ENCODE results near the gene FNIP1. TPM values are rescaled to one million over a fixed set of nuclear protein-coding genes. Genes with fewer than 3 reads are reported as not detected.

Gene FNIP1
- total RNA-seq, 2 donors from 2014 or later: 19.9 to 25.6 TPM

DNA sequence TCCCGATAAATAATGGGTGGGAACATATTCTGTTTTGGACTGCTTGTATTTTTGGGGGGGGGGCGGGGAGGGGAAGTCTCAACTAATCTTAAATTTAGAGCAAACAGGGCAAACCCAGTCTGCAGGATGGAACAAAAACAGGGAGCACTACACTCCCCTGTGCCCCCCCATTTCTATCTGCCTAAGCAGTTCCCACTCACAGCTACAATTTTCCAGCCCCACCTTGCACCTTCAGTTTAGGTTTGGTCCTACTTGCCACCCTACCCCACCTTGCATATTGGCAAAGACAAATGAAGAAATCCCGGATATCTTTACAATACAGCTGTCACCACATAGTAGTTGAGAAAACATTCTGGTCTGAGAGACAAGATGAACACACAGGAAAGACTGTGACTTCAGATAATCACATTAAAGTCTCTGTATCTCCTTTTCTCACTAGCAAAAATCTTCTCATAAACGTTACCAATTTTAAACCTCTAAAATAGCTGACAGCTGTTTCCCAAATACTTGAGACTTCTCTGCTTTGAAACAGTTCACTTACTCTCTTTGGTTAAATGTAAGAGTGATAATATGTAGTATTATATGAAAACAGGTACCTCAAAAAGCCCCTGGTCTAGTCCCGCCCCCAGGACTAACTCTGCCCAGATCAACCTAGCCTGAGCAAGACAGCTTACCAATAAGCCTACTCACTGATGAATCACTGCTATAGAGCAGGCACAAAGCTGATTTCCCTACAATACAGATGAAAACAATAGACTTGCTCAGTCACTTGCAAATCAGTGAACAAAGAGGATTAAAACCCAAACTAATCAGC is 156.6 kb downstream of the FNIP1 start:
- 88 to 100% methylated on average over 1 to 4 of the region's 5 CpGs for WGBS, 2 experiments (ENCODE audit: insufficient coverage in 1 of 2, insufficient read length in 1 of 2)

GRCh38 chr5:131639148-131639547 is 157.7 kb downstream of the FNIP1 start:
- no peak overlapping the region for H3K4me3 ChIP-seq (ENCODE audit: low read length)
- no peak for DNase-seq
- Mint-ChIP-seq H3K27ac (no peak overlapping the region), H3K4me1 (peaks cover 18% of the 10 kb centered on the region), H3K27me3 (ENCODE audit: insufficient read depth) (no peaks in the 10 kb centered on the region), H3K4me3 (no peak overlapping the region), H3K9me3 (no peaks in the 10 kb centered on the region), H3K36me3 (ENCODE audit: low read depth) (peaks cover 4% of the 10 kb centered on the region)
- no peaks in the 10 kb centered on the region for H3K9me3 ChIP-seq (ENCODE audit: control insufficient read depth, low read length)
- no peak overlapping the region for H3K9ac ChIP-seq (ENCODE audit: extremely low read depth, low read length, poor library complexity, severe bottlenecking)
- H3K27ac ChIP-seq (ENCODE audit: low read depth, low read length): no peak overlapping the region
- TF ChIP-seq, protein P1, sequence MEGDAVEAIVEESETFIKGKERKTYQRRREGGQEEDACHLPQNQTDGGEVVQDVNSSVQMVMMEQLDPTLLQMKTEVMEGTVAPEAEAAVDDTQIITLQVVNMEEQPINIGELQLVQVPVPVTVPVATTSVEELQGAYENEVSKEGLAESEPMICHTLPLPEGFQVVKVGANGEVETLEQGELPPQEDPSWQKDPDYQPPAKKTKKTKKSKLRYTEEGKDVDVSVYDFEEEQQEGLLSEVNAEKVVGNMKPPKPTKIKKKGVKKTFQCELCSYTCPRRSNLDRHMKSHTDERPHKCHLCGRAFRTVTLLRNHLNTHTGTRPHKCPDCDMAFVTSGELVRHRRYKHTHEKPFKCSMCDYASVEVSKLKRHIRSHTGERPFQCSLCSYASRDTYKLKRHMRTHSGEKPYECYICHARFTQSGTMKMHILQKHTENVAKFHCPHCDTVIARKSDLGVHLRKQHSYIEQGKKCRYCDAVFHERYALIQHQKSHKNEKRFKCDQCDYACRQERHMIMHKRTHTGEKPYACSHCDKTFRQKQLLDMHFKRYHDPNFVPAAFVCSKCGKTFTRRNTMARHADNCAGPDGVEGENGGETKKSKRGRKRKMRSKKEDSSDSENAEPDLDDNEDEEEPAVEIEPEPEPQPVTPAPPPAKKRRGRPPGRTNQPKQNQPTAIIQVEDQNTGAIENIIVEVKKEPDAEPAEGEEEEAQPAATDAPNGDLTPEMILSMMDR (conservative IDR thresholded peaks at IDR 0.05): no peak
- H3K36me3 ChIP-seq (ENCODE audit: control insufficient read depth, insufficient read depth, low read length): no peaks in the 10 kb centered on the region
- H3K4me1 ChIP-seq (ENCODE audit: control insufficient read depth, insufficient read depth, low read length): no peaks in the 10 kb centered on the region
- no peaks in the 10 kb centered on the region for H3K27me3 ChIP-seq (ENCODE audit: control insufficient read depth, insufficient read depth, low read length, poor library complexity, severe bottlenecking)

More for the DNA sequence above, 156.6 kb downstream of the FNIP1 start:
- Mint-ChIP-seq H3K4me3 (no peak overlapping the region), H3K27me3 (ENCODE audit: insufficient read depth) (no peaks in the 10 kb centered on the region), H3K27ac (peak overlapping the region; percentile 35), H3K9me3 (no peaks in the 10 kb centered on the region), H3K4me1 (peaks cover 14% of the 10 kb centered on the region), H3K36me3 (ENCODE audit: low read depth) (peaks cover 14% of the 10 kb centered on the region)
- no peak for DNase-seq
- Histone ChIP-seq H3K27me3 (ENCODE audit: control insufficient read depth, insufficient read depth, low read length, poor library complexity, severe bottlenecking) (no peaks in the 10 kb centered on the region), H3K4me1 (ENCODE audit: control insufficient read depth, insufficient read depth, low read length) (no peaks in the 10 kb centered on the region), H3K27ac (ENCODE audit: low read depth, low read length) (no peak overlapping the region), H3K4me3 (ENCODE audit: low read length) (no peak overlapping the region), H3K9ac (ENCODE audit: extremely low read depth, low read length, poor library complexity, severe bottlenecking) (no peak overlapping the region), H3K9me3 (ENCODE audit: control insufficient read depth, low read length) (no peaks in the 10 kb centered on the region), H3K36me3 (ENCODE audit: control insufficient read depth, insufficient read depth, low read length) (peaks cover 10% of the 10 kb centered on the region)
- TF ChIP-seq, protein P1 (conservative IDR thresholded peaks at IDR 0.05): no peak

- Mint-ChIP-seq H3K36me3 (ENCODE audit: low read depth) (no peaks in the 10 kb centered on the region), H3K4me3 (no peak overlapping the region), H3K4me1 (peaks cover 21% of the 10 kb centered on the region), H3K27me3 (ENCODE audit: insufficient read depth) (no peaks in the 10 kb centered on the region), H3K27ac (no peak overlapping the region), H3K9me3 (no peaks in the 10 kb centered on the region)
- Histone ChIP-seq H3K27me3 (ENCODE audit: control insufficient read depth, insufficient read depth, low read length, poor library complexity, severe bottlenecking) (no peaks in the 10 kb centered on the region), H3K27ac (ENCODE audit: low read depth, low read length) (no peak overlapping the region), H3K9me3 (ENCODE audit: control insufficient read depth, low read length) (no peaks in the 10 kb centered on the region), H3K9ac (ENCODE audit: extremely low read depth, low read length, poor library complexity, severe bottlenecking) (no peak overlapping the region), H3K4me3 (ENCODE audit: low read length) (no peak overlapping the region), H3K36me3 (ENCODE audit: control insufficient read depth, insufficient read depth, low read length) (no peaks in the 10 kb centered on the region), H3K4me1 (ENCODE audit: control insufficient read depth, insufficient read depth, low read length) (no peaks in the 10 kb centered on the region)
- TF ChIP-seq, protein P1 (conservative IDR thresholded peaks at IDR 0.05): no peak
- WGBS, 2 experiments (ENCODE audit: insufficient coverage in 1 of 2, insufficient read length in 1 of 2): 80% methylated on average over 4 of the region's 4 CpGs; no CpG with 5 or more reads in 1 of the 2 experiments
- DNase-seq: no peak
Measured at GRCh38 chr5:131637694-131638093, 159.1 kb downstream of the FNIP1 start.
